WI38 (cell line): ENCODE data around the gene TEP1.
"Not testable (repeated sequence)": the region's sequence is repeated elsewhere in the genome, so short reads cannot be mapped to it uniquely, and the experiment has no call there.

ENCODE experiments used
- H3K4me3 ChIP-seq: 2 replicates; pipeline ENCODE4 v1.5.1; 2011; ENCODE audit warnings: low read depth, mild to moderate bottlenecking, control low read depth, low read length
- TF ChIP-seq, protein P1 (sequence below): IDR thresholded peaks from 2 replicates; pipeline ENCODE4 v1.5.1; 2012; ENCODE audit warnings: low read depth, mild to moderate bottlenecking, control low read depth, low read length

Gene TEP1

DNA sequence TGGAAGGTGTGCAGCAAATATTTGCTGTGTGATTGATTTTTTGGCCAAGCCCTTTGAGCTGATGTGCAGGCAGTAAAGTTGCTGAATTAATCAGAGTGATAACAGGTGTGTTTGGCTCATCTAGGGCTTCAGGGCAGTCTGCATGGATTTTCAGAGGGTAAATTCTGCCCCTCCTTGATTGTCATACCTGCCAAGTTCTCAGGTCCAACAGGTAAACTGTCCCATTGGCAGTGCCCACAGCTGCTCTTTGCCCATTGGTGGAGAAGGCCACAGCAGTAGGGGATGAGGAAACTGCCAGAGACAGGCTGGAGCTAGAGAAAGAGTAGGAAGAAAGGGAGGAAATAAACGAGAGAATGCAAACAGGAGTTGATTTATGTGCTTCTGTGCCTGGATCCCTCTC, 33.6 kb downstream of the TEP1 start:
- TF ChIP-seq, protein P1, sequence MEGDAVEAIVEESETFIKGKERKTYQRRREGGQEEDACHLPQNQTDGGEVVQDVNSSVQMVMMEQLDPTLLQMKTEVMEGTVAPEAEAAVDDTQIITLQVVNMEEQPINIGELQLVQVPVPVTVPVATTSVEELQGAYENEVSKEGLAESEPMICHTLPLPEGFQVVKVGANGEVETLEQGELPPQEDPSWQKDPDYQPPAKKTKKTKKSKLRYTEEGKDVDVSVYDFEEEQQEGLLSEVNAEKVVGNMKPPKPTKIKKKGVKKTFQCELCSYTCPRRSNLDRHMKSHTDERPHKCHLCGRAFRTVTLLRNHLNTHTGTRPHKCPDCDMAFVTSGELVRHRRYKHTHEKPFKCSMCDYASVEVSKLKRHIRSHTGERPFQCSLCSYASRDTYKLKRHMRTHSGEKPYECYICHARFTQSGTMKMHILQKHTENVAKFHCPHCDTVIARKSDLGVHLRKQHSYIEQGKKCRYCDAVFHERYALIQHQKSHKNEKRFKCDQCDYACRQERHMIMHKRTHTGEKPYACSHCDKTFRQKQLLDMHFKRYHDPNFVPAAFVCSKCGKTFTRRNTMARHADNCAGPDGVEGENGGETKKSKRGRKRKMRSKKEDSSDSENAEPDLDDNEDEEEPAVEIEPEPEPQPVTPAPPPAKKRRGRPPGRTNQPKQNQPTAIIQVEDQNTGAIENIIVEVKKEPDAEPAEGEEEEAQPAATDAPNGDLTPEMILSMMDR = no peak
- no peak overlapping the region for H3K4me3 ChIP-seq

DNA sequence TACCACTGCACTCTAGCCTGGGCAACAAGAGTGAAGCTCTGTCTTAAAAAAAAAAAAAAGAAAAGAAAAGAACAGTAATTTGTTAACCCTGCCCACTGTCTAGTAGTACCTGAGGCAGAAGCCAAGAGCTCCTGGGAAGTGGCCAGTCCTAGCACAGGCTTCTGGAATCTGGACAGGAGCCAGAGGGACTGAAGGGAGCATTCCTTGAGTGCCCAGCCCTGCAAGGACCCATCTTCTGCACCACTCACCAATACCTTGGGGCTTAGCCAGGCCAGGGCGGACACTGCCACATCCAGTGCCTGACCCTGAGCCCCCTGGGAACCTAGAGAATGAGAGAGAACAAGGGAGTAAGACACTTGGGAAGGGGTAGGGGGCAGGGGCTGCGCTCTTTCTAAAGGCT, 36.1 kb downstream of the TEP1 start:
- H3K4me3 ChIP-seq = no peak overlapping the region
- TF ChIP-seq, protein P1 = no peak

DNA sequence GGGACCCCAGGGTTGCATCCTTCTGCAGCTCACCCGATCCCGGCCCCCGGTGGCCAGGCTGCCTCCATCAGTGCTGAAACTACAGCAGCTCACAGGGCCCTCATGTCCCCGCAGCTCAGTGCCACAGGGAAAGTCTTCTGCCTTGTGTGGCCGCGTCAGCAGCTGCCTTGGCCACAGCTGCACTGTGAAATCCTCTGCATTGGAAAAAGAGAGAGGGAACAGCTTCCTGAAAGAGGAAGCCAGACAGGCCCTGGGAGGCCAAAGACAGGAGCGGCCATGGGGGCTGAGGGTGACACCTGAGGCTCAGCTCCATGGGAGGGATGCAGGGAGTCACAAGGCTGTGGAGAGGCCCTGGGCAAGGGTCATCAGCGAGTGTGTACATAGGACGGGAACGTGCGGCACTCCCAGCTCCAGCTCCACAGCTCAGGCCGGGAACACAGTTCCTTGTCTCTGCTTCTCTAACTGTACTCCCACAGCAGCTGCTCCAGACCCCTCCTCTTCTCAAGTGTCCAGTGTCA, 37.2 kb downstream of the TEP1 start:
- TF ChIP-seq, protein P1 = no peak
- no peak overlapping the region for H3K4me3 ChIP-seq

DNA sequence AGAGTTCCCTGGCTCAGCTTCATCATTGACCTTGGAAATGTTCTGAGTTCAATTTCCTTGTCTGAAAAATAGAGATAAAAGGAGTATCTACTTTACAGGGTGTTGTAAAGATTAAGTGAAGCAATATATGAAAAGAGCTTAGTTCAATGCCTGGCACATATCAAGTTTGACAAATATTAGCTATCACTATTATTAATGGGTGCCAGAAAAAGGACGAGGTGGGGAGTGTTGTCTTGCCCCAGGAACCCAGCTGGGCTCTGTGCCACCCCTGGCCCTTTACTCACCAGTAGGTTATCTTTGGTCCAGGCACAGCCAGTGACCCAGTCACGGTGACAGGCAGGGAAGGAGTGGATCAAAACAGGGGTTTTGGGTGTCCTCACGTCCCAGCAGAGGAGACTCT, 37.8 kb downstream of the TEP1 start:
- TF ChIP-seq, protein P1 = no peak
- no peak overlapping the region for H3K4me3 ChIP-seq

DNA sequence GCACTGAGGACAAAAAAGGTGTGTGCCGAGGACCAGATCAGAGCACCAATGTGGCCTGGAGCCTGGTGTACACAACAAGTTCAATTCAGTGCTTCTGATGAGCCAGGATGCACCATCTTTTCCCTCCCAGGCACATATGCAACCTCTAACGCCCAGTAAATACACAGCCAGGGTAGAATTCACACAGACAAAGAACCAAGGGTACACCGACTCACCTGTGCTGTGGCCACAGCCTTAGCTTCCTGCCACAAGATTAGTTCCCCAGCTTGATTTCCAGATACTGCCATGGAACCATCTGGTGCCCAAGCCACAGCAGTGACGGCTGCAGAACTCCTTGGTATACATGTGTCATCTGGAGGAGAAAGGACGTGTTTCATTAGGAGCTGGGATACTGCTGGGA, 40.5 kb downstream of the TEP1 start:
- TF ChIP-seq, protein P1 = no peak
- no peak overlapping the region for H3K4me3 ChIP-seq

DNA sequence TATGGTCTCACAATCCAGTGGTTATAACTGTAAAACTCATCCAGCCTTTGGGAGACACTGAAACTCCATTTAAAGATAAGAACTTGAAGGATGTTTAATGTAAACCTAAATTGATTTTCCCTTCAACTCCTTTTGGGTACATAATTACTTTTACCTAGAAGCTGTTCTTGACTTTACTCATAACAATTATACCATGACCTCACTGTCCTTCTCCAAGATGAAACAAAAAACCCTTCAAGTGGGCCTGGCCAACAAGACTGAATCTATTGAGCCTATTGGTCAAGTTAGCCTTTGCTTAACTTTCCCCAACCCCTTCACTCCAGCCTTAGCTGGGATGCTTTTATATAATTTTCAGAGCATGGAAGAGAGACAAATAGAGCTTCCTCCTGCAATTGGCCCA, 47.4 kb downstream of the TEP1 start:
- TF ChIP-seq, protein P1 = no peak

DNA sequence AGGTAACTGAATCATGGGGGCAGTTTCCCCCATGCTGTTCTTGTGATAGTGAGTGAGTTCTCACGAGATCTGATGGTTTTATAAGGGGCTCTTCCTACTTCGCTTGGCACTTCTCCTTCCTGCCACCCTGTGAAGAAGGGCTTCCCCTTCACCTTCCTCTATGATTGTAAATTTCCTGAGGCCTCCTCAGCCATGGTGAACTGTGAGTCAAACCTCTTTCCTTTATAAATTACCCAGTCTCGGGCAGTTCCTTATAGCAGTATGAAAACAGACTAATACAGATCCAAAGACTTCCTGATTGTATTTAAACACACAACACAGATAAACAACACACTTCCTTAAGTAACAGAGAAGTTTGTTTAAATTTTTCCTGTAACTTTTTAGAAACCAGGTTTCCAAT, 54.8 kb downstream of the TEP1 start:
- H3K4me3 ChIP-seq = not testable (repeated sequence)

More for the DNA sequence above, 47.4 kb downstream of the TEP1 start:
- H3K4me3 ChIP-seq = no peak overlapping the region

DNA sequence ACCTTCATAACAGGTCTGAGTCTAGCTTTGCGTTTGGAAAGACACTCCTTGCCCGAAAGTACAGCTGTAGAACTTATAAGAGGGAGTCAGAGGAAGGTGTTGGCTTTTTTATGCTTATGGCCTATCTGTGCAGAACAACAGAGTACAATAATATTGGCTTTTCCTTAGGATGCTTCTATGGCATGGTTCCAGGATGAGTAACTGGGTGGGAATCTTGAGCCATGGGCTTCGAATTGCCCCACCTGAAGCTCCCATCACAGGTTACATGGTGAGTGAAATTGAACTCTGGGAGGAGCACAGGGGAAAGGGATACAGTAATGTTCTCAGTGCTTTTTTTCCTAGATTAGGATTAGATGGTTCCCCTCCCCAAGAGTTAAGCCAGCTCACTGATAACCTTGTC, 56.9 kb downstream of the TEP1 start:
- TF ChIP-seq, protein P1 = no peak
- H3K4me3 ChIP-seq = no peak overlapping the region
